Prostate gland (tissue), 2 donors: Measurements from ENCODE around the gene TOP2A. TPM values are rescaled to one million over a fixed set of nuclear protein-coding genes. Genes with fewer than 3 reads are reported as not detected.
"Not testable (repeated sequence)": the region's sequence is repeated elsewhere in the genome, so short reads cannot be mapped to it uniquely, and the experiment has no call there.

Source experiments
- DNase-seq: peaks from one replicate; pipeline ENCODE4 v3.0.0-alpha.2; 2019; ENCODE audit warnings: low spot score
- H3K27ac ChIP-seq, 2 donors: fragments of 200-600 bp; sonication (generic); 2 replicates each; pipeline ENCODE4 v1.5.1; 2017 to 2019
- H3K27me3 ChIP-seq: fragments of 200-600 bp; sonication (generic); replicated peaks from 2 replicates; pipeline ENCODE4 v1.5.1; 2019; ENCODE audit not compliant: insufficient read depth
- H3K36me3 ChIP-seq, 2 donors: fragments of 200-600 bp; sonication (generic); 1 replicate in 1 of 2; 2 replicates in 1 of 2; pipeline versions ENCODE4 v1.5.1 to v1.8.1; 2017 to 2019
- H3K4me1 ChIP-seq: fragments of 200-600 bp; sonication (generic); replicated peaks from 2 replicates; pipeline ENCODE4 v1.5.1; 2019
- H3K4me3 ChIP-seq, 2 donors: fragments of 200-600 bp; sonication (generic); 2 replicates each; pipeline ENCODE4 v1.5.1; 2017 to 2019
- H3K9me3 ChIP-seq: fragments of 200-600 bp; sonication (generic); 2 replicates; pipeline ENCODE4 v1.5.1; 2017
- POLR2A ChIP-seq: fragments of 450-650 bp; IDR thresholded peaks from one replicate; pipeline ENCODE4 v1.6.1; 2016; ENCODE audit warnings: antibody characterized with exemption, mild to moderate bottlenecking
- POLR2AphosphoS5 ChIP-seq: sonication (generic); formaldehyde crosslinking; IDR thresholded peaks from one replicate; pipeline ENCODE4 v1.6.1; 2017; ENCODE audit warnings: antibody characterized with exemption
- WGBS: methylation state at CpG from one replicate; pipeline ENCODE4 v1.1.5; 2018; 5-methylcytosine and 5-hydroxymethylcytosine counted together
- intact Hi-C: fragments of 100-400 bp; cut with DNase I; formaldehyde crosslinking; loops from one replicate; pipeline ENCODE4 v1.14.2; 2022
- total RNA-seq, 2 donors: library from RNA; depleted of rRNA; stranded (reverse); fragments of >200 nt; gene quantifications; one replicate each; pipeline ENCODE4 v1.1.0, GENCODE V29; 2016
- TF ChIP-seq, protein P1 (sequence below), 4 experiments: fragments of 200-600 bp in 2 of 4; fragments of 450-650 bp in 2 of 4; sonication (generic) in 2 of 4; IDR thresholded peaks; 1 replicate in 3 of 4; 2 replicates in 1 of 4; pipeline ENCODE4 v1.5.1; 2016 to 2019; ENCODE audit warnings: antibody characterized with exemption in 4 of 4, mild to moderate bottlenecking in 2 of 4, moderate library complexity in 2 of 4

The TOP2A gene
- total RNA-seq, 2 donors from 2014 or later = 3.1 to 15.9 TPM

- 87% methylated on average over 4 of the region's 4 CpGs for WGBS
- DNase-seq = no peak
- Histone ChIP-seq H3K4me1 (no peaks in the 10 kb centered on the region), H3K27me3 (no peaks in the 10 kb centered on the region), H3K9me3 (no peaks in the 10 kb centered on the region), H3K4me3 (no peak overlapping the region), H3K27ac (no peak overlapping the region), H3K36me3 (no peaks in the 10 kb centered on the region)
- no peak for TF ChIP-seq POLR2AphosphoS5
- TF ChIP-seq, protein P1, sequence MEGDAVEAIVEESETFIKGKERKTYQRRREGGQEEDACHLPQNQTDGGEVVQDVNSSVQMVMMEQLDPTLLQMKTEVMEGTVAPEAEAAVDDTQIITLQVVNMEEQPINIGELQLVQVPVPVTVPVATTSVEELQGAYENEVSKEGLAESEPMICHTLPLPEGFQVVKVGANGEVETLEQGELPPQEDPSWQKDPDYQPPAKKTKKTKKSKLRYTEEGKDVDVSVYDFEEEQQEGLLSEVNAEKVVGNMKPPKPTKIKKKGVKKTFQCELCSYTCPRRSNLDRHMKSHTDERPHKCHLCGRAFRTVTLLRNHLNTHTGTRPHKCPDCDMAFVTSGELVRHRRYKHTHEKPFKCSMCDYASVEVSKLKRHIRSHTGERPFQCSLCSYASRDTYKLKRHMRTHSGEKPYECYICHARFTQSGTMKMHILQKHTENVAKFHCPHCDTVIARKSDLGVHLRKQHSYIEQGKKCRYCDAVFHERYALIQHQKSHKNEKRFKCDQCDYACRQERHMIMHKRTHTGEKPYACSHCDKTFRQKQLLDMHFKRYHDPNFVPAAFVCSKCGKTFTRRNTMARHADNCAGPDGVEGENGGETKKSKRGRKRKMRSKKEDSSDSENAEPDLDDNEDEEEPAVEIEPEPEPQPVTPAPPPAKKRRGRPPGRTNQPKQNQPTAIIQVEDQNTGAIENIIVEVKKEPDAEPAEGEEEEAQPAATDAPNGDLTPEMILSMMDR (IDR thresholded peaks at IDR 0.05) = no peak
- TF ChIP-seq POLR2A = no peak
- intact Hi-C loops = no loop called here
Observed at GRCh38 chr17:40373324-40373723, 44.4 kb downstream of the TOP2A start.

- intact Hi-C loops, H3K9me3 ChIP-seq, H3K27me3 ChIP-seq, DNase-seq, H3K4me3 ChIP-seq, H3K27ac ChIP-seq, H3K4me1 ChIP-seq, H3K36me3 ChIP-seq: not testable (repeated sequence)
- 60% methylated on average over 4 of the region's 4 CpGs for WGBS
Observed at GRCh38 chr17:40372644-40373043, 45.1 kb downstream of the TOP2A start.

GRCh38 chr17:40372031-40372430 is 45.7 kb downstream of the TOP2A start:
- no peak for DNase-seq
- no peaks in the 10 kb centered on the region for H3K27me3 ChIP-seq
- WGBS = 97% methylated on average over 2 of the region's 2 CpGs
- no peaks in the 10 kb centered on the region for H3K36me3 ChIP-seq
- H3K9me3 ChIP-seq = no peaks in the 10 kb centered on the region
- H3K4me3 ChIP-seq = no peak overlapping the region
- H3K27ac ChIP-seq = no peak overlapping the region
- no peaks in the 10 kb centered on the region for H3K4me1 ChIP-seq
- TF ChIP-seq POLR2A (no peak), POLR2AphosphoS5 (no peak)
- TF ChIP-seq, protein P1 (IDR thresholded peaks at IDR 0.05) = no peak
- intact Hi-C loops = no loop called here

GRCh38 chr17:40371261-40371929 is 46.3 kb downstream of the TOP2A start:
- no peaks in the 10 kb centered on the region for H3K27me3 ChIP-seq
- no peak for TF ChIP-seq POLR2A
- WGBS = 80% methylated on average over 16 of the region's 16 CpGs
- DNase-seq = no peak
- intact Hi-C loops = no loop called here
- H3K4me1 ChIP-seq = no peaks in the 10 kb centered on the region
- no peaks in the 10 kb centered on the region for H3K36me3 ChIP-seq
- no peak overlapping the region for H3K4me3 ChIP-seq
- H3K27ac ChIP-seq = no peak overlapping the region
- no peaks in the 10 kb centered on the region for H3K9me3 ChIP-seq

- no peaks in the 10 kb centered on the region for H3K9me3 ChIP-seq
- no peaks in the 10 kb centered on the region for H3K36me3 ChIP-seq
- no peak overlapping the region for H3K27ac ChIP-seq
- TF ChIP-seq, protein P1 (IDR thresholded peaks at IDR 0.05) = no peak
- no peak for TF ChIP-seq POLR2A
- no peak for TF ChIP-seq POLR2AphosphoS5
- intact Hi-C loops = no loop called here
- H3K27me3 ChIP-seq = no peaks in the 10 kb centered on the region
- WGBS = 95% methylated on average over 7 of the region's 7 CpGs
- H3K4me1 ChIP-seq = no peaks in the 10 kb centered on the region
- no peak overlapping the region for H3K4me3 ChIP-seq
- no peak for DNase-seq
Observed at GRCh38 chr17:40369923-40370322, 47.8 kb downstream of the TOP2A start.

DNA sequence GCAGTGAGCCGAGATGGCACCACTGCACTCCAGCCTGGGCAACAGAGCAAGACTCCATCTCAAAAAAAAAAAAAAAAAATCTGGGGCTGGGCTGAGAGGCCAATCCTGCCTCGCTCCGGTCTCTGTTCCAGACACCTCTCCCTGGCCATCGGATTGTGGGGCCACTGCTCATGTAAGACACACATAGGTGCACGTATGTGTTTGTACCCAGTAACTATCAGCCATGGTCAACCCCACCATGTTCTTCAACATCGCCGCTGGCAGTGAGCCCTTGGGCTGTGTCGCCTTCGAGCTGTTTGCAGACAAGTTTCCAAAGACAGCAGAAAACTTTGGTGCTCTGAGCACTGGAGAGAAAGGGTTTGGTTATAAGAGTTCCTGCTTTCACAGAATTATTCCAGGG is 50.0 kb downstream of the TOP2A start:
- 92% methylated on average over 9 of the region's 9 CpGs for WGBS
- DNase-seq, H3K4me1 ChIP-seq, H3K4me3 ChIP-seq, H3K36me3 ChIP-seq, intact Hi-C loops, H3K9me3 ChIP-seq, H3K27ac ChIP-seq, H3K27me3 ChIP-seq: not testable (repeated sequence)
